Inferior parietal cortex (tissue), 1 donor: ENCODE data around the gene FFAR1.
"Not testable (repeated sequence)": the region's sequence is repeated elsewhere in the genome, so short reads cannot be mapped to it uniquely, and the experiment has no call there.

ENCODE experiments used
- DNase-seq: peaks from one replicate; pipeline ENCODE4 v3.0.0-alpha.2; 2016; ENCODE audit errors: extremely low spot score

FFAR1 gene

DNA sequence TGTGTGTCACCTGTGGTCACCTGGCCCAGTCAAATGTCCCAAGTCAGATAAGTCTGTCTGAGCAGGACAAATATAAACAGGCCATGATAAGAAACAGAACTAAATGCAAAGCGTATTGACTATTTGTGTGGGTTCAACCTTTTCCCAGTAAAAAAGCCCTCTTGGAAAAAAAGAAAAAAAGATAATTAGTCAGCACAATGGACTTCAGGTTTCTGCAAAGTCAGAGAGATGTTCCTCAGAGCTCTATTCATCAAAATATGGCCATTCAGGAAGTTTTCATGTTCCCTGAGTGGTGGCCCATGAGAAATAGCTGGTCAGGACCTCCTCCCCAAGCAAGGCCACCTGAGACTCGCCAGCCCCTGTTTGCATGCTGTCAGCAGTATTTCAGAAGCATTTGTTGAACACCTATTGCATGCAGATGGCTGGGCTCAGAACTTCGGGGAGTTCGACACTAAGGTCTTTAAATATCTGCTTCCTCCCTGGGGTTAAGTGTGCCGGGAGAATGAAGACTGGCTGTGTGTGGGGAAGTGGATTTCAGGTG is 13.2 kb downstream of the FFAR1 start:
- no peak for DNase-seq

DNA sequence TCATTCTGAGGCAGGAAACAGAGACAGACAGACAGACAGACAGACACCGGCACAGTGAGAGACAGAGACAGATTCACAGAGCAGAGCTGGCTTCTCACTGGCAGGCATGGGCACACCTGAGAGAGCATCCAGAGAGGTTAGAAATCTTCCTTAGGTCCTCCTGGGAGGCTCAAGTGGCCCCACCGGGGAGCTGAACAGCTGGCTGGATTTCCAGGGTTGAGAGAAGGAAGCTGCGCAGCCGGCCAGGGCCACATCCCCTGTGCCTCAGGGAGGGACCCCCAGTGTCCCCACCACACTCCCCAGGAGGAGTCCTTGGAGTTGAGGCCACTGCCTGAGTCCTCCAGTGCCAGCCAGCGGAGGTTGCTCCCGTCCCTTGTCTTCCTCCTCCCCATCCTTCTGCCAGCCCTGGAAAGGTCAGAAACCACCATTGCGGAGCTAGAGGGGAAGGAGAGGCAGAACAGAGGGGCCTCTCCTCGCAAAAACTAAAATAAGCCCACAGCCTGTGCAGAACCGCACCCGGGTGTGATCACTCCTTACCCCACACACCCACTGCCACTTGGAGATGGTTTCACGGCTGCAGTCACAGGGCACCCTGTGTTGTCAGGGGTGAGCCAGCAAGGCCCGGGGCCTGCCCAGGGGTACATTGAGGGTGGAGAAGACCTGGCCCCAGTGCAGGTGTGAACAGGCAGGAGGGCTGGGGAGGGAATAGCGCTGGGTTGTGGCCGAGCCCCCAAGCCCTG is 14.7 kb downstream of the FFAR1 start:
- no peak for DNase-seq

DNA sequence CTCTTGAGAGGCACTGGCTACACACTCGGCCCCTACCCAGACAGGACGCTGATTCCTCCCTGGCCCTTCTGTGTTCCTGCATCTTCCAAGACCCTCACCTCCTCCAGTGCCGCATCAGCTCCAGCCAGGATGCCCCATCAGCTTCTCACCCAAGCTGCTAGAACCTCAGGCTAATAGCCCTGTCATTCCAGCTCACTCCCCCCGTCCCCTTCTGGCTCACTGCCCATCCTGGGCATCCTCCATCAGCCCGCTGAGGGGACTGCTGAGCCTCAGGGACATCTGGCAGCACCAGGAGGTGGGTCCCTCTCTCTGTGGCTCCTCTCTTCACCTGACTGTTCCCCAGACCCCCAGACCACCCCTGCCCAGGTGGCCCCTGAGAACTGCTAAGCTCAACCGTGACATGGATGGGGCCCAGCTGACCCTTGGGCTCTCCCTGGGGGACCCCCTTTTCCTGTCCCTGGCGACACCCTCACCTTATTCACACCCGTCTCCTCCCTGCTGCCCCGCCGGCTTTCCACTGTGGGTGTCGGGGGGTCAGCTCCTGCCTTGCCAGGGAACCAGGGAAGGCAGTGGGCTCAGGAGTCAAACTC is 15.4 kb downstream of the FFAR1 start:
- no peak for DNase-seq

DNA sequence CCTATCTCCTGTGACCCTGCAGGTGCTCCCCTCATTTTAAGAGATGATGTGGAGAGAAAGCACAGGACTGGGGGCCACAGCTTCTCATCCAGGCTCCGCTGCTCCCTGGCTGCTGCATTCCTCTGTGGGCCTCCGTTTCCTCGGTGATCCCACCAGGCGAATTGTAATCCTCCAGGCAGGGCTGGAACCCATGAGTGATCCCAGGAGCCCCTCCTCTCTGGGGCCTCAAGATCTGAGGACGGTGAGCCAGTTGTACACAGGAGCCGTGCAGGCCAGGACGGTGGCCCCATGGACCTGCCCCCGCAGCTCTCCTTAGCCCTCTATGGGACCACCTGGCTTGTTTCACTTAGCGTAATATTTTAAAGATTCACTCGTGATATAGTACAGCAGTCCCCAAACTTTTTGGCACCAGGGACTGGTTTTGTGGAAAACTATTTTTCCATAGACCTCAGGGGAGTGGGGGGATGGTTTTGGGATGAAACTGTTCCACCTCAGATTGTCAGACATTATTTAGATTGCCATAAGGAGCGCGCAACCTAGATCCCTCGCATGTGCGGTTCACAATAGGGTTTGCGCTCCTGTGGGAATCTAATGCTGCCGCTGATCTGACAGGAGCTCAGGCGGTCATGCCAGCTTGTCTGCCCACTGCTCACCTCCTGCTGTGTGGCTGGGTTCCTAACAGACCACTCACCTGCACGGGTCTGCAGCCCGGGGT is 16.2 kb downstream of the FFAR1 start:
- no peak for DNase-seq

DNA sequence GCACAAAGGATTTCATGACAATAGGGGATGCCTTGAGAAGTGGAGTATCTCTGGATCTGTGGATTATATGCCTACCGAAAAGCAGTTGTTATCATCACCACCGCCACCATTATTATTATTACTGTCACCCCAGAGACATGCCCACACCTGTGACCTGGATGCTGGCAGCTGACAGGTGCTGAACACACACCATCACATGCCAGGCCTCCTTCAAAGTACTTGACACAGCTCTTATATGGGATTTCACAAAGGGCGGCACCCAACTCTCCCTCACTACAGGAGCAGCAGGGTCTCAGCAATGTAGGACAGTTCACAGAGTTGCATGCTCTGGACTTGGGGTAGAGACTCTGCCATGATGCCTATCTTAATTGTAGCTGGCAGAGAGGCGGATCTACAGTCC is 17.6 kb downstream of the FFAR1 start:
- DNase-seq: no peak

DNA sequence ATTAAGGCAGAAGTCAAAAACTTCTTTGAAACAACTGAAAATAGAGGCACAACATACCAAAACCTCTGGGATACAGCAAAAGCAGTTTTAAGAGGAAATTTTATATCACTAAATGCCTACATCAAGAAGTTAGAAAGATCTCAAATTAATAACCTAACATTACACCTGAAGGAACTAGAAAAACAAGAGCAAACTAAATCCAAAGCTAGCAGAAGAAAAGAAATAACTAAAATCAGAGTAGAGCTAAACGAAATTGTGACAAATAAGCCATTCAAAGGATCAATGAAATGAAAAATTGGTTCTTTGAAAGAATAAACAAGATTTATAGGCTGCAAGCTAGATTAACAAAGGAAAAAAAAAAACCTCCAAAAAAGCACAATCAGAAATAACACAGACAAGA is 20.7 kb downstream of the FFAR1 start:
- no peak for DNase-seq

DNA sequence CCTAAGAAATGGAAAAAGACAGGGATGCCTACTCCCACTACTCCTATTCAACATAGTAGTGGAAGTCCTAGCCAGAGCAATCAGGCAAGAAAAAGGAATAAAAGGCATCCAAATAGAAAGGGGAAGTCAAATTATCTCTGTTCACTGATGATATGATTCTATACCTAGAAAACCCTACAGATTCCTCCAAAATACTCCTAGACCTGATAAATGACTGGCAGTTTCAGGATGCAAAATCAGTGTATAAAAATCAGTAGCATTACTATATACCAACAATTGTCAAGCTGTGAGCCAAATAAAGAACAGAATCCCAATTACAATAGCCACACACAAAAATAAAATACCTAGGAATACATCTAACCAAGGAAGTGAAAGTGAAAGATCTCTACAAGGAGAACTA is 21.8 kb downstream of the FFAR1 start:
- DNase-seq: no peak

DNA sequence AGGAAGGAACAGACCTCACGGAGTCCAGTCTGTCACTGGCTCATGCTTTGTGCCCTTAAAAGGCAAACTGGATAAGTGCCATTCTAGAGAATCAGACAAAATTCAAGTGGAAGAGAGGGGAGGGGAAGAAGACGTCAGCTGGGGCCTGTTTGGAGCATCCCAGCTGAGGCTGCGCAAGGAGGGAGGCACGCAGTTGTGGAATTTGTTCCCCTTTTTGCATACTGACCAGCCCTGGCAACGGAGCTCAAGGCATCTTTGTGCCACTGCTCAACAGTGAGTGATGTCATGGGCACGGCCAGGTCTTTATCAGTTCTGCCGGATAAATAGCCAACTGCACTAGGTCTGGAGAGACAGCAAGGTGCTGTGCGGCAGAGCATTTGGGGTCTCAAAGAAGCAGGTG is 23.0 kb downstream of the FFAR1 start, which contains the start of gene GPR42:
Gene GPR42, plus strand, starts transcription at position 347 of the 400 bp plus-strand sequence. CDS start 292 bp downstream, outside the sequence.
- no peak for DNase-seq

DNA sequence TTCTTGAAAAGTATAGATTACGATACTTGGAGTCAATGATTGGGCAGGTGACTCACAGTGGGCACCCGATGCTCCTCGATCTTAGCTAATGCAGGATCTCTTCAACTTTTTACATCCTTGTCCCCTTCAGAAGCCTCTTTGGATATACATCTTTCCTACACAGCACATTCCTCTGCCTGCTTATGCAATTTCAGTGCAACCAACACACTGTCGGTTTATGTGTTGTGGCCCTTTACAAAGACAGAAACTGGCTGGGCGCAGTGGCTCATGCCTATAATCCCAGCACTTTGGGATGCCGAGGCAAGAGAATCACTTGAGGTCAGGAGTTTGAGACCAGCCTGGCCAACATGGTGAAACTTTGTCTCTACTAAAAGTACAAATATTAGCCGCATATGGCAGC is 25.8 kb downstream of the FFAR1 start:
- no peak for DNase-seq

DNA sequence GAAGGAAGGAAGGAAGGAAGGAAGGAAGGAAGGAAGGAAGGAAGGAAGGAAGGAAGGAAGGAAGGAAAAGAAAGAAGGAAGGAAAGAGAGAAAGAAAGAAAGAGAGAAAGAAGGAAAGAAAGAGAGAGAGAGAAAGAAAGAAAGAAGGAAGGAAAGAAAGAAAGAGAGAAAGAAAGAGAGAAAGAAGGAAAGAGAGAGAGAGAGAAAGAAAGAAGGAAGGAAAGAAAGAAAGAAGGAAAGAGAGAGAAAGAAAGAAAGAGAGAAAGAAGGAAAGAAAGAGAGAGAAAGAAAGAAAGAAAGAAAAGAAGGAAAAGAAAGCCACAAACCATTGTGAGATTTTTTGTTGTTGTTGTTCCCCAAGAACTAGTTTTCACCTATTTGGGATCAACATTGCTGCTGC is 26.3 kb downstream of the FFAR1 start:
- not testable (repeated sequence) for DNase-seq

DNA sequence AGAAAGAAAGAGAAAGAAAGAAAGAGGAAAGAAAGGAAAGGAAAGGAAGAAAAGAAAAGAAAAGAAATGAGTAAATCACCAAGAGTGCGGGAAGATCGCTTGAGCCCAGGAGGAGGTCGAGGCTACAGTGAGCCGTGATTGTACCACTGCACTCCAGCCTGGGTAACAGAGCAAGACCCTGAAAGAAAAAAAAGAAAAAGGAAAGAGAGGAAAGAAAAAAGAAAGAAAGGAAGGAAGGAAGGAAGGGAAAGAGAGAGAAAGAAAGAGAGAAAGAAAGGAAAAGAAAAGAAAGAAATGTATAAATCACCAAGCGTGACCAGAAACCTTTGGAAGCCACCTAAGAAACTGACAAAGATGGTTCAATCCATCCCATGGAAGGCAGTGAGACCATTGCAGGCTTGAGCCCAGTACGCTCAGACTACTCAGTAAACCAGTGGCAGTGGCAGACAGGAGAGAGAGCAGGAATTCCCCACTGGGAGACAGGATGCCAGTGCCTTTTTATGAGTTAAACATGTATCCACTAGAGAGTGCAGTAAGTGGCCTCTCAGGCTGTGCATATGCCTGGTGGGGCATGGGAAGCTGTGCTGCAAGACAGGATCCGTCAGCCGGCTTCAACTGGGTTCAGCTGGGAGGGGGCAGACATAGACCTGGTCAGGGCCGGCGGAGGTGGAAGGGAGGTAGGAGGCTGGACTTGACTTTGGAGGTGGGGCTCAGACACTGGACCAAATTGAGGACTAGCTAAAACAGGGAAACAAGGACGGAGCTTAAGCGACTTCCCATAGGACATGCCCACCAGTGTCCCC is 28.0 kb downstream of the FFAR1 start:
- no peak for DNase-seq

DNA sequence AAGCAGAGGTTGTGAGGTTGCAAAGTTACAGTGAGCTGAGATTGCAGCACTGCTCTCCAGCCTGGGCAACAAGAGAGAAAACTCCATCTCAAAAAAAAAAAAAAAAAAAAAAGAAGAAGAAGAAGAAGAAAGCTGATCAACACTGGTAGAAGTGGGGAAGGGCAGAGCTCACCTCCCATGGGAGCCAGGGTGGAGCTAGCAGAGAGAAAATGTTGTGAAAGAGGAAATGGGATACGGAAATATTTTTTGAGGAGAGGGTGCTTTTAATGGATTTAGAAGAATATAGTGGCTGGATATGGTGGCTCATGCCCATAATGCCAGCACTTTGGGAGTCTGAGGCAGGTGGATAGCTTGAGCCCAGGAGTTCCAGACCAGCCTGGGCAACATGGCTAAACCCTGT is 30.0 kb downstream of the FFAR1 start:
- DNase-seq: no peak

DNA sequence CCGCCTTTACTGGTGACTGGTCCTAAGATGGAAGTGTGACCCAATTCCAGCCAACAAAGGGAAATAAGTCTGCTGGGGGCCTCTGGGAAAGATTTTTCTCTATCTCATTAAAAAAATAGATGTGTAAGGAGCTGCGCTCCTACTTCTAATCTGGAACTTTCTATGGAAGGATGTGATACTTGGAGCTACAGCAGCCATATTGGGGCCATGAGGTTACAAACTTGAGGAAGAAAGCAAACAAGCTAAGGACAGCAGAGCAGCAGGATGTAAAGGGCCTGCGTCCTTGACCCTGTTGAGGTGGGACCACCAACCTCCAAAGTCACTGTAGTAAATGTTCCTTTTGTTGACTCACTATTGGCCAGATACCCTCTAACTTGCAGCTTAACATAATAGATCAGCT is 30.7 kb downstream of the FFAR1 start:
- no peak for DNase-seq

DNA sequence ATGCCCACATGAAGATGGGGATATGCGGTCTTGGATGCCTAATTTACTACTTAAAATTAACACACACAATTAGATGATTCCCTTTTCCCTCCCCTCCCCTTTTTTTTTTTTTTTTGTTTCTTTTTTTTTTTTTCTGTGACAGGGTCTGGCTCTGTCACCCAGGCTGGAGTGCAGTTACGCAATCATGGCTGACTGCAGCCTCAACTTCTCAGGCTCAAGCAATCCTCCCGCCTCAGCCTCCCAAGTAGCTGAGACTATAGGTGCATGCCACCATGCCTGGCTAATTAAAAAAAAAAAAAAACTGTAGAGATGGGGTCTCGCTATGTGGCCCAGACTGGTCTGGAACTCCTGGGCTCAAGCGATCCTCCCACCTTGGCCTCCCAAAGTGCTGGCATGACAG is 31.8 kb downstream of the FFAR1 start:
- DNase-seq: not testable (repeated sequence)

DNA sequence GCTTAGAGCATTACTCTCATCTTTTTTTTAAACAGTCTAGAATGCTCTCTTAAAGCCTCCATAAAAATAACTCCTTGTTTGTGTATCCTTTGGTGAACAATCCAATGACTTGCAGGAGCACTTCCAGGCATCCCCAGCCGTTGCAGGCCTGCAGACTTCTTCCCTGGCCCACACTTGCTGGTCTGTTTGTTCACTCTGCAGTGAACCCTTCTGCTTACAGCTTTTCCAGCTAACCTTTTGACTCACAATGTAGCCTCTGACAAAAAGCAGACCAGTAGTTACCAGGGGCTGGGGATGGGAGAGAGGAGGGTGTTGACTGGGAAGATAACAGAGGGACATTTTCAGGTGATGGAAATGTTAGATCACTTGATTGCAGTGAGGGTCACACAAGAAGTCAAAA is 32.3 kb downstream of the FFAR1 start:
- no peak for DNase-seq

DNA sequence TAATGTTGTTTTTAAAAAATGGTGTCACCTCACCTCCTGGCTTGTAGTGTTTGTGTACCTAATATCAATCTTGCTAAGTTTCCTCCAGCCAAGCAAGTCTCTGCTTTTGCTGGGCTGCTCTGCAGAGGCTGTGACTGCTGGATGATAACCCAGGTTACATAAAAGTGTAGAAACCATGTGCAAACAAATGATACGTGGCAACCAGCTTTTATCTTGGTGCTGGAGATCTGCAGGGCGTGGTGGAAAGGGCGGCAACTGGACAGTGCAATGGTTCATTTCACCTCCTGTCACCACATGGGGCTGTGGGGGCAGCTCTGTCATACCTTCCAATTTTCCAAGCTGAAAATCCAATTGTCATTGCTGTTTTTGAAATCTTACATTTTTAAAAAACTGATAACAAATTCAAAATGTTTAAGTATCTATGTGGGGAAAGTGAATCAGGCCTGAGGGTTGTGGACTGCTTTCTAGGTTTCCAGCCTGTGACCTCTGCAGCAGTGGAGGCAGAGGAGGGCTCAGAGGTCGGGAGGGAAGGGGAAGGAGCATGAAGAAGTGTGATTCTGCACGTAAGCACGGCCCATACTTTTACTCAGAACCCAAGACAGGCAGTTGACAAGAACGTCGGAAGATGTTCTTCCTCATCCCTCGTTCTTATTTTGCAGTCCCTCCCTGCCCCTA is 32.9 kb downstream of the FFAR1 start:
- DNase-seq: no peak

DNA sequence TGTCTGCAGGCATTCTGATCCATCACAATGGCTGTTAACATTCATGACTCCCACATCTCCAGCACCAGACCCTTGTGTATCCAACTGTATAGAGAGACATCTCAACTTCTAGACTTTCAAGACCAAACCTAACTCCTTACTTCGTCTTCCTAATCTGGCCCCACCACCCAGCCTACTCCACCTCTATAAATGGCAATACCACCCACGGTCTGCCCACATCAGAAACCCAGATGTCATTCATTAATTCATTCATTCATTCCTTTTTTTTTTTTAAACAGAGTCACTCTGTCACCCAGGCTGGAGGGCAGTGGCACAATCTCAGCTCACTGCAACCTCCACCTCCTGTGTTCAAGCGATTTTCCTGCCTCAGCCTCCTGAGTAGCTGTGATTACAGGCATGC is 33.6 kb downstream of the FFAR1 start:
- no peak for DNase-seq

DNA sequence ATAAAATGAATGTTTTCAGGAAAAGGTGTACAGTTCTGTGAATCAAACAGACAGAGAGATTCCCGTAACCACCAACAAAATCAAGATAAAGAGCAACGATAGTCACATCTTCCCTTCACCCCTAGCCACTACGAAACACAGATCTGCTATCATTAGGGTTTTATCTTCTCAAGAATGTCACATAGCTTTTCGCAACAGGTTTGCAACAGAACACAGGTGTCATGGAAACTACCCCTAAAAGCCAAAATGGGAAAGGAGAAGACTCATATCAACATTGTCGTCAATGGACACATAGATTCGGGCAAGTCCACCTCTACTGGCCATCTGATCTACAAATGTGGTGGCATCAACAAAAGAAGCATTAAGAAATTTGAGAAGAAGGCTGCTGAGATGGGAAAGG is 34.2 kb downstream of the FFAR1 start:
- DNase-seq: no peak

DNA sequence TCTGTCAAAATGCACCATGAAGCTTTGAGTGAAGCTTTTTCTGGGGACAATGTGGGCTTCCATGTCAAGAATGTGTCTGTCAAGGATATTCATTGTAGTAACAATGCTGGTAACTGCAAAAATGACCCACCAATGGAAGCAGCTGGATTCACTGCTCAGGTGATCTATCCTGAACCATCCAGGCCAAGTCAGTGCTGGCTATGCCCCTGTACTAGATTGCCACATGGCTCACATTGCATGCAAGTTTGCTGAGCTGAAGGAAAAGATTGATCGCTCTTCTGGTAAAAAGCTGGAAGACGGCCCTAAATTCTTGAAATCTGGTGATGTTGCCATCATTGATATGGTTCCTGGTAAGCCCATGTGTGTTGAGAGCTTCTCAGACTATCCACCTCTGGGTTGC is 35.8 kb downstream of the FFAR1 start:
- no peak for DNase-seq

DNA sequence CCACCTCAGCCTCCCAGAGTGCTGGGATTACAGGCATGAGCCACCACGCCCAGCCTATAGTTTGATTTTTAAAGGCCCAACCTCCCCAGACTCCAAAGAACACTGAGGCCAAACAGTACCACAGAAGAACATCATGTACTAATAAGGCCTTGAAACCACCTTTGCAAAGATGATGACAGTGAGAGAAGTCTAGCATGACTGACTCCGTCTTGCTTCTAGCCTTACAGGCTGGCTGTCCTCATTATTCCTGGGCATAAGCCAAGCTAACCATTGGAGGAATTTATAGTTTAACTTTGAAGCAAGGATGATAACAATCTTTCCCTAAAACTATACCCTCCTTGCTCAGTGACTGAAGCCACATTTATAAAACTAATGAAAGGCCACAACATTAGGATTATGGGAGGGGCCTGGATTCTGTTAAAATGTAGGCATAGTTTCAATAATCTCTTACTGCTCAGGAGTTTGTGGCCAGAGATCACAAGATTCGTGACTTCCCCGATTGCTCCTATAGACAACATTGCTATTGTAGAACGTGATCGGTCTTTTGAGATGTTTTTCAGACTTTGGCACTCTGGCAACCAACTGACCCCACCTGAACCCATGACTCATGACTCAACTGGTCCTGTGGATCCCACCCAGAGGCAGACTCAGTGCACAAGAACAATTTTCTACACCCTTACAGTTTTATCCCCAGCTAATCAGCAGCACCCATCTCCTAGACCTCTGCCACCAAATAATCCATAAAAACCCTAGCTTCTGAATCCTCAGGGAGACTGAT is 40.8 kb downstream of the FFAR1 start:
- DNase-seq: no peak
